Fibroblast of skin of right quadriceps (primary cell): ENCODE measurements around the gene MAG.

Experiments
- DNase-seq: peaks from one replicate; pipeline ENCODE4 v3.0.0-alpha.2; 2013

The MAG gene

GRCh38 chr19:35265900-35266519 lies 26.0 kb upstream of the MAG start:
- no peak for DNase-seq

GRCh38 chr19:35266520-35267352 lies 25.2 kb upstream of the MAG start:
- no peak for DNase-seq

- DNase-seq, result no peak
Measured at GRCh38 chr19:35267353-35267817, 24.6 kb upstream of the MAG start.

GRCh38 chr19:35267818-35268535 lies 24.0 kb upstream of the MAG start:
- peak; percentile 75 for DNase-seq

GRCh38 chr19:35268536-35269437 lies 23.2 kb upstream of the MAG start, which contains the start of gene USF2:
TSS of gene USF2 (plus strand) at chr19:35268962. CDS start at chr19:35269102, 140 bp downstream.
- peak; percentile 72 for DNase-seq

GRCh38 chr19:35269438-35270117 lies 22.4 kb upstream of the MAG start:
- peak; percentile 65 for DNase-seq

GRCh38 chr19:35270381-35270811 lies 21.6 kb upstream of the MAG start:
- no peak for DNase-seq

GRCh38 chr19:35271546-35271945 lies 20.4 kb upstream of the MAG start:
- no peak for DNase-seq

- no peak for DNase-seq
Measured at GRCh38 chr19:35272122-35272719, 19.7 kb upstream of the MAG start.

GRCh38 chr19:35272954-35273649 lies 18.9 kb upstream of the MAG start:
- DNase-seq, result no peak

GRCh38 chr19:35273686-35274259 lies 18.2 kb upstream of the MAG start:
- no peak for DNase-seq

- DNase-seq, result no peak
Measured at GRCh38 chr19:35274323-35274722, 17.6 kb upstream of the MAG start.

GRCh38 chr19:35276706-35277281 lies 15.2 kb upstream of the MAG start:
- DNase-seq, result no peak

- no peak for DNase-seq
Measured at GRCh38 chr19:35278578-35279284, 13.2 kb upstream of the MAG start.

GRCh38 chr19:35279374-35279773 lies 12.6 kb upstream of the MAG start:
- DNase-seq, result no peak

GRCh38 chr19:35279985-35280821 lies 11.8 kb upstream of the MAG start:
- no peak for DNase-seq

GRCh38 chr19:35281303-35281702 lies 10.7 kb upstream of the MAG start:
- DNase-seq, result no peak
